Fibroblast of upper back skin (primary cell): ENCODE measurements around the gene SPIB.
"Not testable (repeated sequence)": the region's sequence is repeated elsewhere in the genome, so short reads cannot be mapped to it uniquely, and the experiment has no call there.

Experiments
- DNase-seq: peaks from one replicate; pipeline ENCODE4 v3.0.0-alpha.2; 2013

The SPIB gene

DNA sequence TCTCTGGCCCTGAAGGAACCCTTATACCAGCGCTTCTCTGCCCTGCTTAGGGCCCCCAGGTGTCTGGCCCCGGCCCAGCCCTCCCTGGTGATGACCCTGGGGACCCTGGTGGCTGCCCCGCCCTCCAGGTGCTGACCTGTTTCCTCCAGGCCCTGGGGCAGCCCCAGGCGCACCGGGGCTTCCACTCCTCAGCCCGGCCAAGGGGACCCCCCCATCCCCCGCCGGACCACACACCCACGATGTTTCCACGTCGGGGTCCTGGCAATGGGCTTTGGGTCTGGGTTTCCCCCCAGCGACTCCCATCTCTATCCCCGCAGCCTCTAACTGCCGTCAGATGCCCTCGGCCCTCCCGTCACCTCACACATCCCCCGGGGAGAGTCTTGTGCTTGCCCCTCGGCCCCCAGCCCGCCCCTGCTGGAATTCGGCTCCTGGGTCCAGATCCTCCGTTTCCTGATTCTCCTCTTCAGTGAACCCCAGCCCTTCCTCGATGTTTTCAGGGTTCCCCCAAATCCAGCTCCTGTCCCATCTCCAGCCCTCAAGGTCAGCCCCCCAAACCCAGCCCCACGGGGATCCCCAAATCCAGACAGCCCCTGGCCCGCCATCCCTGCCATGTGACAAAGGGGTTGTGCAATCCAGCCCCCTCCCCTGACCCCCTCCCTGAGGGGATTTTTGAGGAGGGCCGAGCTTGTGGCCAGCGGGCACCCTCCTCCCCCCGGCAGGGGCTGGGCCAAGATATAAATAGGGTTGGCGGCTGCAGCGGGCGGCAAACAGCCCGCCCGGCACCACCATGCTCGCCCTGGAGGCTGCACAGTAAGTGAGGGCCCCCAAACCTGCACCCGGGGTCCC lies at the start of gene SPIB:
SPIB (plus strand) TSS at position 763 of the 846 bp plus-strand sequence; CDS start at position 788, 25 bp downstream.
- no peak for DNase-seq

DNA sequence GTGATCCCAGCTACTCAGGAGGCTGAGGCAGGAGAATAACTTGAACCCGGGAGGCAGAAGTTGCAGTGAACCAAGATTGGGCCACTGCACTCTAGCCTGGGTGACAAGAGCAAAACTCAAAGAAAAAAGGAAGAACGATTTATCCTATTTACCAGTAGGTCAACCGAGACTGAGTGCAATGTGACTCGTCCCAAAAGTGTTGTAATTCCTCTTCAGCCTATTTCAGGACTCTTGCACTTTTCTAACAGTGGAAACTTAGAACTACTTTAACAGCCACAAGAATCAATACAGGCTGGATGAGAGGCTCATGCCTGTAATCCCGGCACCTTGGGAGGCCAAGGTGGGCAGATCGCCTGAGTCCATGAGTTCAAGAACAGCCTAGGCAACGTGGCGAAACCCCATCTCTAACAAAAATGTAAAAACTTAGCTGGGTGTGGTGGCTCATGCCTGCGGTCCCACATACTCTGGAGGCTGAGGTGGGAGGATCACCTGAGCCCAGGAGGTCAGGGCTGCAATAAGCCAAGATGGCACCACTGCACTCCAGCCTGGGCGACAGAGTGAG lies 46.7 kb upstream of the SPIB start:
- no peak for DNase-seq

DNA sequence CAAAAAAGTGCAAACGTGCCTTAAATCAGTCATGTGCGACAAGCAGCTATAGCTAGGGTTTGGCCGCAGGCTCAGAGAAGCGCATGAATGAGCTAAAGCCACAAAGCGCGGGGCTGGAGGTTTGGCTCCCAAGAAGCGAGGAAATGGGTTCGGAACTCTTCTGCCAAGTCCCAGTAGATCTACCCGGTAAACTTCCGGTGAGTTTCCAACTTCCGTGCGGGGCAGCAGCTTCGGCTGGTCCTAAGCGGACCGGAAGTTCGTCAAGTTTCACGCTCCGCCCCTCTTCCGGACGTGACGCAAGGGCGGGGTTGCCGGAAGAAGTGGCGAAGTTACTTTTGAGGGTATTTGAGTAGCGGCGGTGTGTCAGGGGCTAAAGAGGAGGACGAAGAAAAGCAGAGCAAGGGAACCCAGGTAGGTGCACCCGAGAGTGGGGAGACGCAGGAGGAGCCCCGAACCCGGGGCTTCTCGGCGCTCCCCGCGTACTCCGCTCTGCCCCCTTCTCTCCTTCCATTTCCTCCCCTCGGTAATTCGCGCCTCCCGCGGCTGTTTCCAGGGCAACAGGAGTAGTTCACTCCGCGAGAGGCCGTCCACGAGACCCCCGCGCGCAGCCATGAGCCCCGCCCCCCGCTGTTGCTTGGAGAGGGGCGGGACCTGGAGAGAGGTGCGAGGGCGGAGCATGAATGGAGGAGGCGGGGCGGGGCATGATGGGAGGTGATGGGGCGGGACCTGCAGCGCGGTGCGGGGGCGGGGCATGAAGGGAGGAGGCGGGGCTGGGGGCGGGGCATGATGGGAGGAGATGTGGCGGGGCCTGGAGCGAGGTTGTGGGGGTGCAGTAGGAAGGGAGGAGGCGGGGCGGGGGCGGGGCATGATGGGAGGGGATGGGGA lies 42.3 kb upstream of the SPIB start, which contains the start of gene NR1H2:
NR1H2 (plus strand) TSS at position 292 of the 885 bp plus-strand sequence. CDS start 1,149 bp downstream, outside the sequence.
- peak; percentile 98 for DNase-seq

DNA sequence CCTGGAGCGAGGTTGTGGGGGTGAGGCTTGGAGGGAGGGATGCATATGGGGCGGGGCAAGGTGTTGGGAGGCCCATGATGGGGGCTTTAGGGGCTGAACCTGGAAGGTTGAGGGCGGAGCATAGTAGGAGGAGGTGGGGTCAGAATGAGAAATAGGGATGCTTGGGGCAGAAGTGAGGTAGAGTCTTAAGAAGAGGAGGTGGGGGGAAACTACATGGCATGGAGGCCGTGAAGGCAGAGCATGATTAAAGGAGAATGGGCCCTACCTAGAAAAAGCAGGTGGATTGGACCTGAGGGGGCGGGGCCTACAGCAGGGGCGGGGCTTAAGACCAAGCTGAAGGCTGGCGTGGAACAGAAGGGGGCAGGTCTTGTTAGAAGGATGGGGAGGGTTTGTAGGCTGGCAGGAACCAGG lies 41.7 kb upstream of the SPIB start:
- DNase-seq: no peak

DNA sequence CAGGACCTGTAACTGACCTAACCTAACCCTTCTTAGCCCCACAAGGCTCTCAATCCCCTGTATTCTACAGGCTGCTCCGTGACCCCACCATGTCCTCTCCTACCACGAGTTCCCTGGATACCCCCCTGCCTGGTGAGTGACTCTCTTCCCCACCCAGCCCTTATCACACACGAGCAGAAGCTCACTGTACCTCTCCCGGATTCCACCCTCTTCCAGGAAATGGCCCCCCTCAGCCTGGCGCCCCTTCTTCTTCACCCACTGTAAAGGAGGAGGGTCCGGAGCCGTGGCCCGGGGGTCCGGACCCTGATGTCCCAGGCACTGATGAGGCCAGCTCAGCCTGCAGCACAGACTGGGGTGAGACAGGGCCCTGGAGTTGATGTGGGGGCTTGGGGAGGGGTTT lies 41.2 kb upstream of the SPIB start:
- no peak for DNase-seq

DNA sequence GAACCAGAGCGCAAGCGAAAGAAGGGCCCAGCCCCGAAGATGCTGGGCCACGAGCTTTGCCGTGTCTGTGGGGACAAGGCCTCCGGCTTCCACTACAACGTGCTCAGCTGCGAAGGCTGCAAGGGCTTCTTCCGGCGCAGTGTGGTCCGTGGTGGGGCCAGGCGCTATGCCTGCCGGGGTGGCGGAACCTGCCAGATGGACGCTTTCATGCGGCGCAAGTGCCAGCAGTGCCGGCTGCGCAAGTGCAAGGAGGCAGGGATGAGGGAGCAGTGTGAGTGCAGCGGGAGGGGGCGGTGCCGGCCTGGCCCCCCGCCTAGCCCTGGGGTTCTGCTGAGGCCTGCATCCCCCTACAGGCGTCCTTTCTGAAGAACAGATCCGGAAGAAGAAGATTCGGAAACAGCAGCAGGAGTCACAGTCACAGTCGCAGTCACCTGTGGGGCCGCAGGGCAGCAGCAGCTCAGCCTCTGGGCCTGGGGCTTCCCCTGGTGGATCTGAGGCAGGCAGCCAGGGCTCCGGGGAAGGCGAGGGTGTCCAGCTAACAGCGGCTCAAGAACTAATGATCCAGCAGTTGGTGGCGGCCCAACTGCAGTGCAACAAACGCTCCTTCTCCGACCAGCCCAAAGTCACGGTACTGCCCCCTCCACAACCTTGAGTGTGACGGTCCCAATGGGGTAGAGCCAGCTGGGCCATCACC lies 40.4 kb upstream of the SPIB start:
- no peak for DNase-seq

DNA sequence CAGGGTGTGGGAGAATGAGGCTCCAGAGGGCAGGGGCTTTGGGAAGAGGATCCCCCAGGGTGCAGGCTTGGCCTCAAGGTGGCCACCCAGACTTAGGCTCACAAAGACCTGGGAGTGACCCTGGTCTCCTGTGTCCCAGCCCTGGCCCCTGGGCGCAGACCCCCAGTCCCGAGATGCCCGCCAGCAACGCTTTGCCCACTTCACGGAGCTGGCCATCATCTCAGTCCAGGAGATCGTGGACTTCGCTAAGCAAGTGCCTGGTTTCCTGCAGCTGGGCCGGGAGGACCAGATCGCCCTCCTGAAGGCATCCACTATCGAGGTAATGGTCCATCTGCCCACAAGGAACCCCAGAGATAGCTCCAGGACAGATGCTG lies 39.9 kb upstream of the SPIB start:
- no peak for DNase-seq

DNA sequence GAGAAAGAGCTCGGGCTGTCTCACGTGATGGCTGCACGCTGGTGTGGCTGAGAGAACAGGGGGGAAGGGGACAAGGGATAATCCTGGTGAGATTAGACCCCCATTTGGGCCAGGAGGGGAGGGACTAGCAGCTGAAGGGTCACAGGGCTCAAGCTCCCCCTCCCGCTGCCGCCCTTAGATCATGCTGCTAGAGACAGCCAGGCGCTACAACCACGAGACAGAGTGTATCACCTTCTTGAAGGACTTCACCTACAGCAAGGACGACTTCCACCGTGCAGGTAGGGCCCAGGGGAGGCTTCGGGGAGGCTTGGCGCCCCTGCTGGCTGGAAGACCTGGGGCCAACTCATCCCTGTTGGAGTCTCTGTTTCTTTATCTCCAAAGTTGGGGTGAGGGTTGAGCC lies 39.1 kb upstream of the SPIB start:
- no peak for DNase-seq

DNA sequence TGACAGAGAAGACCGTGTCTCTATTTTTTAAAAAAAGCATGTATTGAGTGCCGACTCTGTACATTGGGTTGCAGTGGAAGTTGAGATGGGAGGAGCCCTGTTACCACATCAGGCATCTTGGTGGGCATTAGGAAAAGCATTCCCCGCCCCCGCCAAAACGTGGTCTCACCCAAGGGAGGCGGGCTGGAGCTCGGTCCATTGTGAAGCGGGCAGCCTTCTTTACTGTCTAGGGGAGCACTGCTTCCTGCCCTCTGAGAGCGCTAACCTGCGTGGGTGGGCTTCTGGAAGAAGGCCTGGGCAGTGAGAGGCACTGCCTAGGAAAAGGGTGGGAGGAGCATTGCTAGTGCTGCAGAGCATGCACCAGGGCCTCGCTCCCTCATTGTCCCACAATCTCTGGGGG lies 38.6 kb upstream of the SPIB start:
- no peak for DNase-seq

DNA sequence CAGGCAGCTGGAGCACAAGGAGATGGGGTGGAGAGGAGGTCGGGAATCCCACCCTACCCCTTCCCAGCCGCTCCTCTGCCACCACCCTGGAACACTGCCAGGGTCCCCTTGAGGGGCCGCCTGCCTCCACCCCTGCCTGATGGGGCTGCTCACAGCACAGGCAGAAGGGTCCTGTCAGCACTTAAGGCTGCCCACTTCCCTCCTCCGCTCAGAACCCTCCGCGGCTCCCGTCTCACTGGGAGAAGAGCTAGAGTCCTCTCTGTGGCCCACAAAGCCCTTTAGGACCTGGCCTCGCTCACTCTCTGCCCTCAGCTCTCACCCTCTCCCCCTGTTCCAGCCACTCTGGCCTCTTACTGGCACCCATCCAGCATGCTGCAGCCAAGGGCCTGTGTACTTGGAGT lies 38.0 kb upstream of the SPIB start:
- DNase-seq: no peak

DNA sequence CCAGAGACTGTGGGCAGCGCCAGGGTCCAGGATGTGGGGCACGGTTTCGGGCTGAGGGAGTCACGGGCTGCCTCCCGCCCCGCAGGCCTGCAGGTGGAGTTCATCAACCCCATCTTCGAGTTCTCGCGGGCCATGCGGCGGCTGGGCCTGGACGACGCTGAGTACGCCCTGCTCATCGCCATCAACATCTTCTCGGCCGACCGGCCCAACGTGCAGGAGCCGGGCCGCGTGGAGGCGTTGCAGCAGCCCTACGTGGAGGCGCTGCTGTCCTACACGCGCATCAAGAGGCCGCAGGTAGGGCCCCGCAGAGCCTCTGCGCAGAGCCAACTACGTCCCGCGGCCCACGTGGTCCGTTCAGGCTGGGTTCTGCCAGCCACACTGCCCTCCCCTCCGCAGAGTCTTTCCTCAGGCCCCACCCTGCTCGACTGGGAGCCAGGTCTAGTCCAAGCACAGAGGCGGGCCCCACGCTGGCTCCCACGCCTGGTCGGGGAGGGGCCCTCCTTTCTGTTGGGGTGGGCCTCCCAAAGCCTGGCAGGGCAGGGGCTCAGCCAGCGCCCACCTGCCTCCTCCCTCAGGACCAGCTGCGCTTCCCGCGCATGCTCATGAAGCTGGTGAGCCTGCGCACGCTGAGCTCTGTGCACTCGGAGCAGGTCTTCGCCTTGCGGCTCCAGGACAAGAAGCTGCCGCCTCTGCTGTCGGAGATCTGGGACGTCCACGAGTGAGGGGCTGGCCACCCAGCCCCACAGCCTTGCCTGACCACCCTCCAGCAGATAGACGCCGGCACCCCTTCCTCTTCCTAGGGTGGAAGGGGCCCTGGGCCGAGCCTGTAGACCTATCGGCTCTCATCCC lies 36.6 kb upstream of the SPIB start:
- no peak for DNase-seq

DNA sequence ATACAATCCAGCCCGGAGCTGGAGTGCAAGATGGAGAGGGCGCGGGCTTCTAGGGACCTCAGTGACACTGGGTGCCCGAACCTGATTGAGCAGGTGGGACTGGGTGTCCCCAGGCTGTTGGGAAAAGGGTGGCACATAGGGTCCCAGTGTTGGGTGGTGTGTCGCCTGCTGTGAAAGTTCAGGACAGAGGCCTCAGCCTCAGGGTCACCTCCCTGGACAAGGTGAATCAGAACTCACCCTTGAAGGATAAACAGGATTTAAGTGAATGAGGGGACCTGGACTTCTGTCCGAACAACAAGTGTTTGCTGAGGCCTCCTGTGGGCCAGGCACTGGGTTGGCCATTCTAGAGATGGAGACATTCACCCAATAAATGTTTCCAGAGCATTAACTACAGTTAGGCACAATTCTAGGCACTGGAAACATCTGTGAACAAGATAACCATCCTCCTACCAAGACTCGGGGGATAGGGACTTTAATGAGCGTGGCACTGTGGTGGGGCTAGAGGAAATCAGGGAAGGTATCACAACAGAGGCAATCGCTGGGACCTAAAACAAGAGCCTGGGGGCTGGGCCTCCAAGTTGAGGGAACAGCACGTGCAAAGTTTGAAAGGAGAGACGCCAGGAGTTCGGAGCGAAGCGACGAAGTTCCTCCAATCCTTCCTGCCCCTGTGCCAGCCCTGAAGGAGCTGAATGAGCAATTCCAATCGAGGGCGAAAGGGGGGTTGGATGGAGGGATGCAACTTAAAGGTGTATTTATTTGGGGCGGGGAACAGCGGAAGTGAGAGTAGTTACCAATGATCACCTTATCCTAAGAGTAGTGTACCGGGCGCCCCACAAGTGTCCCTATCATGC lies 35.5 kb upstream of the SPIB start:
- no peak for DNase-seq

DNA sequence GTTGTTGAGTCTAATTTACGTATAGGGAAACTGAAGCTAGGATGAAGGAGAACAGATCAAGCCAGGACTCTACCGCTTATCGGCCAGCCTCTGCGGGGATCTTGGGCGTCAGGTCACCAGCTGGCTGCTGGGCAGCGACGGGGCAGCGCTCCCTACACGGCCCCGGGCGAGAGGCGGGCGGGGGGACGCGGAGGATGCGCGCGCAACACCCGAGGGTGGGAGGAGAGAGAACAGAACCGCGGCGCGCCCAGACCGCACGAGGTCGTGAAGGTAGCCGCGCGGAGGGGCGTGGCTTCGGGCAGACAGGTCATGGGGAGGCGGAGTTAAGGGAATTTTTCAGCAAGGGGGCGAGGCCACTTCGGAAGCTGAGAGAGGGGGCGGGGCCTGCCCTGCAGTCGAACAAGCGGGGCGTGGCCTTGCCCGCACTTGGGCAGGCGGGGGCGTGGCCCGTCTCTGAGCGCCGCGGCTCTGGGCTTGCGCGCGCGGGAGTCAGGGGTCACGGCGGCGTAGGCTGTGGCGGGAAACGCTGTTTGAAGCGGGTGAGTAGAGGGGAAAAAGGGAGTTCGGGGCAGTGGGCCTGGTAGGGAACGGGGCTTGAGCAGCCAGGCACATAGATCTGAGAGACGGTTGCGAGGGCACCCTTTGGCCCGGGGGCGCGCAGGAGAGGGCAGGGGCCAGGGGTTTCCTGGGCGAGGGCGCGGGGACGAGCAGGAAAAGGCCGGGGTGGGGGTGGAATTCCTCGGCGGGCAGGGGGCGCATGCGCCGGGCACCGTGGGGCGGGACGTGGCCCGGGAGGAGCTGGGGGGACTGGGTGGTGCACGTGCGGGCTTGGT lies 34.7 kb upstream of the SPIB start, which contains the start of gene POLD1:
POLD1 (plus strand) TSS at position 496 of the 833 bp plus-strand sequence. CDS start 14,505 bp downstream, outside the sequence.
- peak; percentile 96 for DNase-seq

DNA sequence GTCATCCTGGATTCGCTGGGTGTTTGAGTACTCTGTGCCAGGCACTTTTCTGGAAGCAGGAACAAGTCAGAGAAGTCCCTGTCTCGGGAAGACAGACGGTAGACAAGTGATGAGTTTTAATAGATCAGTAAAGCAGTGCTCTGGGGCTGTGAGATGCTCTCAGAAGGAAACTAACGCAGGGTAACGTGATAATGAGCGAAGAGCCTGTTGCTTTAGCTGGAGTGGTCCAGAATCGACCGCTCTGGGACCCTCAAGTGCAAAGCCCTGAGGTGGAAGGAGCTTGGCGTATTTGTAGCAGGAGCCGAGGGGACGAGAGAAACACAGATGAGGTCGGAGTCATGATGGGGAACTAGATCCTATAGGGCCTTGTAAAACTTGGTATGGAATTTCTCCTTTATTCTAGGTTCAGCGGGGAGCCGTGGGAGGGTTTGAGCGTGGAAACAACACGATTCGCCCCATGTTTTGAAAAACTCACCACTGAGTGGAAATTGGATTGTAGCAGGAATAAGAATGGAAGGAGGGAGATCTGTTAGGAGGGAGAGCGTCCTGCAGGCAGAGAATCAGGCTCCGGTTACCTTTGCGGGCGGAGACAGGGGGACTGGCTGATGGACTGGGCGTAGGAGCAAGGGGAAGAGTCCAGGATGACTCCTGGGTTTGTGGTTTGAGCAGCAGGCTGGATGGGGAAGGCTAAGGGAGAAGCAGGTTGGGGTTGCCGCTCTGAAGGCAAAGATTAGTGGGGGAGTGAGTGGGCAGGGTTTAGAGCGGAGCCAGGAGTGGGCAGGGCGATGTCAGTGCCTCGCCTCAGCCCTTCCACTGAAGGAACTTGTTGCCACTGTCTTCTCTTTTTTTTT lies 33.8 kb upstream of the SPIB start:
- DNase-seq: no peak

DNA sequence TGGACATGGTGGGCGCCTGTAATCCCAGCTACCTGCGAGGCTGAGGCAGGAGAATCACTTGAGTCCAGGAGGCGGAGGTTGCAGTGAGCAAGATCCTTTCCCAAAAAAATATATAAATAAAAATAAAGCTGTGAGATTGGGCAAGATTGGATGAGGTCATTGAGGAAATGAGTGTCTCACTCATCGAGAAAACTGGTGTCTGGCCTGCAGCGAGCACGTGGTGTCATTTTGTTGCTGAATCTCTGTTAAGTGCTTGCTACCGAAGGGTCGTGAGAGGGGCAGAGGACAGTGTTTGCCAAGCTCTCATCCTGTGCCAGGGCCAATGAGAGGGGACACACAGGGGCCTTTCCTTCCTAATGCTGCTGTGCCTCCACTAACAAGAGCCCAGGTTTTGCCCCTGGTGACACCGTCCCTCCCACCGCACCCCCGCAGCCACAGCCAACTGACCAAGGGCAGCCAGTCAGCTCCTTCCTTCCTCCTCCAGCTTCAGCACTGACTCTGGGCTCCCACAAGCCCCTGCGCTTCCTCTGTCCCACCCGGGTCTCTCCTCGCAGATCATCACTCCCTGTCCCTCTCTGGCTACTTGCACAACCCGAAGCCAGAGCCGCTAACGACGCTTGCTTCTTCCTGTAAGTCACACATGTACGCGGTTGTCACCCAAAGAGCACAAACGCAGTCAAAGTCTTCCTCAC lies 31.4 kb upstream of the SPIB start:
- DNase-seq: no peak

DNA sequence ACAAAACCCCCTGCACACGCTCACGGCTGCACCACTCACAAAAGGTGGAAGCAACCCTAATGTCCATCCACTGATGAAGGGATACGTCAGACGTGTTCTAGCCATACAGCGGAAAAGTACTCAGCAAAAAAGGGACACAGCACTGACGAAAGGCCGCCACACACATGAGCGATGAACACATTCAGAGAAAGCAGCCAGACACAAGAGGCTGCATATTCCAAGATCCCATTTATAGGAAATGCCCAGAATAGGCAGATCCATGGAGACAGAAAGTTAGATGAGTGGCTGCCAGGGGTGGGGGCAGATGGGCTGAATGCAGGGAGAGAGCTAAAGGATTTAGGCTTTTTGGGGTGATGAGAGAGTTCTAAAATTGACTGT lies 30.9 kb upstream of the SPIB start:
- no peak for DNase-seq

DNA sequence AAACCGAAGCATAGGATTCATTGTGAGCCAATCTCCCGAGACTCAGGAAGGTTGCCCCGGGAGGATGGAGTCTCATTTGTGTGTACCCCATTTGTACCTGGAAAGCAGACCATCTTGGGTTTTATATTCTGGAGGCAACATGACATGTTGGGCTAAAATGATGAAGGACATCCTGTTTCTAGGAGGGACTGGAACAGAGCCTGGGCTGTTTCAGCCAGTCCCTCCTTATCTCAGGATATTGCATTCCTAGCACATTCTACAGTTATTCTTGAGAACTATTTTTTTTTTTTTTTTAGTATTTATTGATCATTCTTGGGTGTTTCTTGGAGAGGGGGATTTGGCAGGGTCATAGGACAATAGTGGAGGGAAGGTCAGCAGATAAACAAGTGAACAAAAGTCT lies 28.4 kb upstream of the SPIB start:
- DNase-seq: not testable (repeated sequence)

DNA sequence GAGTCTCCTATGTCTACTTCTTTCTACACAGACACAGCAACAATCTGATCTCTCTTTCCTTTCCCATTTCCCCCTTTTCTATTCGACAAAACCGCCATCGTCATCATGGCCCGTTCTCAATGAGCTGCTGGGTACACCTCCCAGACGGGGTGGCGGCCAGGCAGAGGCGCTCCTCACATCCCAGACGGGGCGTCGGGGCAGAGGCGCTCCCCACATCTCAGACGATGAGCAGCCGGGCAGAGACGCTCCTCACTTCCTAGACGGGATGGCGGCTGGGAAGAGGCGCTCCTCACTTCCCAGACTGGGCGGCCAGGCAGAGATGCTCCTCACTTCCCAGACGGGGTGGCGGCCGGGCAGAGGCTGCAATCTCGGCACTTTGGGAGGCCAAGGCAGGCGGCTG lies 27.8 kb upstream of the SPIB start:
- DNase-seq: not testable (repeated sequence)
